GM18519 (cell line): ENCODE data around the gene ATP11B.
"Not testable (repeated sequence)": the region's sequence is repeated elsewhere in the genome, so short reads cannot be mapped to it uniquely, and the experiment has no call there.

ENCODE experiments used
- ATAC-seq: cut with Tn5 transposase; IDR thresholded peaks from one replicate; pipeline ENCODE4 v1.9.1; 2021; ENCODE audit warnings: mild to moderate bottlenecking, moderate library complexity; ENCODE audit not compliant: unreplicated experiment, low FRiP score

ATP11B gene

GRCh38 chr3:182794455-182795388 is 1.4 kb downstream of the ATP11B start:
- no peak for ATAC-seq

GRCh38 chr3:182795389-182795782 is 2.1 kb downstream of the ATP11B start:
- ATAC-seq = peak; percentile 29

GRCh38 chr3:182796310-182796709 is 3.0 kb downstream of the ATP11B start:
- ATAC-seq = no peak

GRCh38 chr3:182797876-182798275 is 4.6 kb downstream of the ATP11B start:
- no peak for ATAC-seq

GRCh38 chr3:182799143-182799542 is 5.8 kb downstream of the ATP11B start:
- ATAC-seq = not testable (repeated sequence)

GRCh38 chr3:182800508-182800907 is 7.2 kb downstream of the ATP11B start:
- no peak for ATAC-seq

- no peak for ATAC-seq
These were observed 9.4 kb downstream of the ATP11B start for GRCh38 chr3:182802413-182803390.

GRCh38 chr3:182803596-182803995 is 10.3 kb downstream of the ATP11B start:
- ATAC-seq = no peak

GRCh38 chr3:182807061-182807460 is 13.8 kb downstream of the ATP11B start:
- ATAC-seq = no peak

GRCh38 chr3:182808041-182808770 is 14.9 kb downstream of the ATP11B start:
- ATAC-seq = no peak

GRCh38 chr3:182809531-182809930 is 16.2 kb downstream of the ATP11B start:
- ATAC-seq = no peak

- no peak for ATAC-seq
These were observed 17.4 kb downstream of the ATP11B start for GRCh38 chr3:182810574-182811268.

- no peak for ATAC-seq
These were observed 17.9 kb downstream of the ATP11B start for GRCh38 chr3:182811269-182811596.

- ATAC-seq = no peak
These were observed 18.8 kb downstream of the ATP11B start for GRCh38 chr3:182812123-182812522.

GRCh38 chr3:182814419-182815062 is 21.2 kb downstream of the ATP11B start:
- no peak for ATAC-seq

GRCh38 chr3:182816181-182816580 is 22.9 kb downstream of the ATP11B start:
- no peak for ATAC-seq

- no peak for ATAC-seq
These were observed 25.1 kb downstream of the ATP11B start for GRCh38 chr3:182818296-182818978.

- ATAC-seq = no peak
These were observed 28.1 kb downstream of the ATP11B start for GRCh38 chr3:182821221-182821981.
